ENCODE data around the gene CABP4.

GRCh38 chr11:67449116-67449844 lies 5.9 kb upstream of the CABP4 start:
- no peak for TF ChIP-seq EP300 (IDR thresholded peaks at IDR 0.05)
- TF ChIP-seq POLR2A (IDR thresholded peaks at IDR 0.05): no peak
- TF ChIP-seq, protein P1, sequence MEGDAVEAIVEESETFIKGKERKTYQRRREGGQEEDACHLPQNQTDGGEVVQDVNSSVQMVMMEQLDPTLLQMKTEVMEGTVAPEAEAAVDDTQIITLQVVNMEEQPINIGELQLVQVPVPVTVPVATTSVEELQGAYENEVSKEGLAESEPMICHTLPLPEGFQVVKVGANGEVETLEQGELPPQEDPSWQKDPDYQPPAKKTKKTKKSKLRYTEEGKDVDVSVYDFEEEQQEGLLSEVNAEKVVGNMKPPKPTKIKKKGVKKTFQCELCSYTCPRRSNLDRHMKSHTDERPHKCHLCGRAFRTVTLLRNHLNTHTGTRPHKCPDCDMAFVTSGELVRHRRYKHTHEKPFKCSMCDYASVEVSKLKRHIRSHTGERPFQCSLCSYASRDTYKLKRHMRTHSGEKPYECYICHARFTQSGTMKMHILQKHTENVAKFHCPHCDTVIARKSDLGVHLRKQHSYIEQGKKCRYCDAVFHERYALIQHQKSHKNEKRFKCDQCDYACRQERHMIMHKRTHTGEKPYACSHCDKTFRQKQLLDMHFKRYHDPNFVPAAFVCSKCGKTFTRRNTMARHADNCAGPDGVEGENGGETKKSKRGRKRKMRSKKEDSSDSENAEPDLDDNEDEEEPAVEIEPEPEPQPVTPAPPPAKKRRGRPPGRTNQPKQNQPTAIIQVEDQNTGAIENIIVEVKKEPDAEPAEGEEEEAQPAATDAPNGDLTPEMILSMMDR (IDR thresholded peaks at IDR 0.05): no peak
- TF ChIP-seq POLR2AphosphoS5 (IDR thresholded peaks at IDR 0.05): no peak
